Fibroblast of skin of right biceps (primary cell): ENCODE results near the gene MAP2K6.

Source experiments
- DNase-seq: peaks from one replicate; pipeline ENCODE4 v3.0.0-alpha.2; 2013

The MAP2K6 gene

GRCh38 chr17:69427486-69428197 is 13.1 kb downstream of the MAP2K6 start:
- no peak for DNase-seq

- no peak for DNase-seq
These were observed 13.9 kb downstream of the MAP2K6 start for GRCh38 chr17:69428252-69428980.

- DNase-seq, result no peak
These were observed 16.0 kb downstream of the MAP2K6 start for GRCh38 chr17:69430488-69430887.

GRCh38 chr17:69431835-69432234 is 17.3 kb downstream of the MAP2K6 start:
- no peak for DNase-seq

- no peak for DNase-seq
These were observed 18.6 kb downstream of the MAP2K6 start for GRCh38 chr17:69433093-69433492.

- DNase-seq, result peak; percentile 45
These were observed 19.7 kb downstream of the MAP2K6 start for GRCh38 chr17:69434164-69434579.

- no peak for DNase-seq
These were observed 21.6 kb downstream of the MAP2K6 start for GRCh38 chr17:69435971-69436696.

- no peak for DNase-seq
These were observed 23.0 kb downstream of the MAP2K6 start for GRCh38 chr17:69437475-69437874.

- DNase-seq, result no peak
These were observed 24.3 kb downstream of the MAP2K6 start for GRCh38 chr17:69438776-69439175.

- no peak for DNase-seq
These were observed 26.7 kb downstream of the MAP2K6 start for GRCh38 chr17:69441179-69441578.

- no peak for DNase-seq
These were observed 28.6 kb downstream of the MAP2K6 start for GRCh38 chr17:69443138-69443537.

- no peak for DNase-seq
These were observed 29.5 kb downstream of the MAP2K6 start for GRCh38 chr17:69444023-69444422.

GRCh38 chr17:69445132-69445531 is 30.6 kb downstream of the MAP2K6 start:
- no peak for DNase-seq

GRCh38 chr17:69447726-69448125 is 33.2 kb downstream of the MAP2K6 start:
- DNase-seq, result no peak

GRCh38 chr17:69448431-69449102 is 34.1 kb downstream of the MAP2K6 start:
- DNase-seq, result no peak

GRCh38 chr17:69450131-69450530 is 35.6 kb downstream of the MAP2K6 start:
- no peak for DNase-seq

- DNase-seq, result no peak
These were observed 36.4 kb downstream of the MAP2K6 start for GRCh38 chr17:69450918-69451317.

GRCh38 chr17:69451416-69452394 is 37.2 kb downstream of the MAP2K6 start:
- DNase-seq, result no peak

GRCh38 chr17:69452664-69453260 is 38.3 kb downstream of the MAP2K6 start:
- no peak for DNase-seq

- no peak for DNase-seq
These were observed 39.6 kb downstream of the MAP2K6 start for GRCh38 chr17:69454051-69454450.

GRCh38 chr17:69455040-69455439 is 40.5 kb downstream of the MAP2K6 start:
- no peak for DNase-seq

GRCh38 chr17:69457603-69458002 is 43.1 kb downstream of the MAP2K6 start:
- DNase-seq, result no peak
